Bronchial epithelial cell (primary cell): Measurements from ENCODE around the gene GATA6. TPM values are rescaled to one million over a fixed set of nuclear protein-coding genes. Genes with fewer than 3 reads are reported as not detected.

Experiments used
- DNase-seq: peaks from one replicate; pipeline ENCODE4 v3.0.0-alpha.2; 2010; ENCODE audit warnings: low read depth
- FAIRE-seq: peaks from 2 replicates; lab custom pipeline; 2011; peaks lifted over from hg19 to GRCh38; lab: Jason Lieb, UNC
- H3K27me3 ChIP-seq: 2 replicates; pipeline ENCODE4 v1.5.1; 2011; ENCODE audit warnings: low read length; ENCODE audit not compliant: control insufficient read depth, insufficient read depth
- H3K36me3 ChIP-seq: 2 replicates; pipeline ENCODE4 v1.5.1; 2011; ENCODE audit warnings: low read length; ENCODE audit not compliant: control insufficient read depth, insufficient read depth
- H3K4me3 ChIP-seq: 2 replicates; pipeline ENCODE4 v1.5.1; 2011; ENCODE audit warnings: mild to moderate bottlenecking, low read depth, low read length, control low read depth
- total RNA-seq: library from RNA; depleted of rRNA; stranded (reverse); fragments of >200 nt; gene quantifications from 2 replicates; pipeline ENCODE4 v1.2.1, GENCODE V29; 2014
- TF ChIP-seq, protein P1 (sequence below): IDR thresholded peaks from 2 replicates; pipeline ENCODE4 v1.5.1; 2011; ENCODE audit warnings: mild to moderate bottlenecking, moderate library complexity, low read length, control low read depth, inconsistent platforms; ENCODE audit not compliant: insufficient read depth, severe bottlenecking

GATA6 gene
- total RNA-seq, 1 donor from 2014 or later: 2.9 TPM

- no peak overlapping the region for H3K4me3 ChIP-seq
- no peak for DNase-seq
These were observed 2.3 kb upstream of the GATA6 start for GRCh38 chr18:22167091-22167470.

GRCh38 chr18:22167471-22168241, 1.7 kb upstream of the GATA6 start:
- Histone ChIP-seq H3K4me3 (no peak overlapping the region), H3K36me3 (peaks cover 3% of the 10 kb centered on the region), H3K27me3 (peaks cover 35% of the 10 kb centered on the region)
- no peak for DNase-seq
- FAIRE-seq: no peak
- TF ChIP-seq, protein P1, sequence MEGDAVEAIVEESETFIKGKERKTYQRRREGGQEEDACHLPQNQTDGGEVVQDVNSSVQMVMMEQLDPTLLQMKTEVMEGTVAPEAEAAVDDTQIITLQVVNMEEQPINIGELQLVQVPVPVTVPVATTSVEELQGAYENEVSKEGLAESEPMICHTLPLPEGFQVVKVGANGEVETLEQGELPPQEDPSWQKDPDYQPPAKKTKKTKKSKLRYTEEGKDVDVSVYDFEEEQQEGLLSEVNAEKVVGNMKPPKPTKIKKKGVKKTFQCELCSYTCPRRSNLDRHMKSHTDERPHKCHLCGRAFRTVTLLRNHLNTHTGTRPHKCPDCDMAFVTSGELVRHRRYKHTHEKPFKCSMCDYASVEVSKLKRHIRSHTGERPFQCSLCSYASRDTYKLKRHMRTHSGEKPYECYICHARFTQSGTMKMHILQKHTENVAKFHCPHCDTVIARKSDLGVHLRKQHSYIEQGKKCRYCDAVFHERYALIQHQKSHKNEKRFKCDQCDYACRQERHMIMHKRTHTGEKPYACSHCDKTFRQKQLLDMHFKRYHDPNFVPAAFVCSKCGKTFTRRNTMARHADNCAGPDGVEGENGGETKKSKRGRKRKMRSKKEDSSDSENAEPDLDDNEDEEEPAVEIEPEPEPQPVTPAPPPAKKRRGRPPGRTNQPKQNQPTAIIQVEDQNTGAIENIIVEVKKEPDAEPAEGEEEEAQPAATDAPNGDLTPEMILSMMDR: no peak

More at GRCh38 chr18:22167091-22167470, 2.3 kb upstream of the GATA6 start:
- Histone ChIP-seq H3K36me3 (peaks cover under 1% of the 10 kb centered on the region), H3K27me3 (peaks cover 36% of the 10 kb centered on the region)
- FAIRE-seq: no peak
- TF ChIP-seq, protein P1: no peak

- peaks cover 3% of the 10 kb centered on the region for H3K36me3 ChIP-seq
- FAIRE-seq (peak; percentile 93), DNase-seq (no peak)
- peaks cover 33% of the 10 kb centered on the region for H3K27me3 ChIP-seq
- TF ChIP-seq, protein P1: peak; percentile 7
- H3K4me3 ChIP-seq: peak overlapping the region; percentile 58
These were observed 948 bp upstream of the GATA6 start for GRCh38 chr18:22168360-22168921.

- peaks cover 20% of the 10 kb centered on the region for H3K27me3 ChIP-seq
- no peak for DNase-seq
- FAIRE-seq: no peak
- H3K4me3 ChIP-seq: peak overlapping the region; percentile 58
- TF ChIP-seq, protein P1: no peak
- peaks cover 5% of the 10 kb centered on the region for H3K36me3 ChIP-seq
These were observed 566 bp downstream of the GATA6 start for GRCh38 chr18:22169889-22170420.

- H3K36me3 ChIP-seq: peaks cover 5% of the 10 kb centered on the region
- TF ChIP-seq, protein P1: no peak
- DNase-seq (no peak), FAIRE-seq (no peak)
- peaks cover 17% of the 10 kb centered on the region for H3K27me3 ChIP-seq
- H3K4me3 ChIP-seq: peak overlapping the region; percentile 58
These were observed 1.2 kb downstream of the GATA6 start for GRCh38 chr18:22170421-22171257.
